Measurements from ENCODE around the gene PDE11A. TPM values are rescaled to one million over a fixed set of nuclear protein-coding genes. Genes with fewer than 3 reads are reported as not detected.

PDE11A gene
- total and polyA plus RNA-seq, 2 experiments from 2014 or later: 0.08 to 0.73 TPM

DNA sequence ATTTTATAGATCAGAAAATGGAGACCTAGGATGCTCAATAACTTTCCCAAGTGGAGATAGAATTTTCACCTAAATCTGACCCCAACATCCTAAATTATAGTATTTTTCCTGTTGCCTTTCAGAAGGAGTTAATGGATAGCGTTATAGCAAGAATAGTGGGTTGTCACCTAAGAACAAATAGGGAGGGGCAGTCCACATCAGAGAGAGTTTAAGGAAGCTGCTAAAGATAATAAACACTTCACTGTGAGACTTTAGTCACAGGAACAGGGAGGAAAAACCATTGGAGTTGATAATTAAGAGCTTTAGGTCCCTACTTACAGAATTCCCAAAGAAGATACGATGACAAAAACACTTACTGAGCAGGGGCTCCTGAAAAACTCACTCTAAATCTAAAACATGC, 229.4 kb downstream of the PDE11A start (continued):
- TF ChIP-seq, protein P1, sequence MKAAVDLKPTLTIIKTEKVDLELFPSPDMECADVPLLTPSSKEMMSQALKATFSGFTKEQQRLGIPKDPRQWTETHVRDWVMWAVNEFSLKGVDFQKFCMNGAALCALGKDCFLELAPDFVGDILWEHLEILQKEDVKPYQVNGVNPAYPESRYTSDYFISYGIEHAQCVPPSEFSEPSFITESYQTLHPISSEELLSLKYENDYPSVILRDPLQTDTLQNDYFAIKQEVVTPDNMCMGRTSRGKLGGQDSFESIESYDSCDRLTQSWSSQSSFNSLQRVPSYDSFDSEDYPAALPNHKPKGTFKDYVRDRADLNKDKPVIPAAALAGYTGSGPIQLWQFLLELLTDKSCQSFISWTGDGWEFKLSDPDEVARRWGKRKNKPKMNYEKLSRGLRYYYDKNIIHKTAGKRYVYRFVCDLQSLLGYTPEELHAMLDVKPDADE (IDR thresholded peaks at IDR 0.05): no peak
- TF ChIP-seq JUNB (IDR thresholded peaks at IDR 0.05; ENCODE audit: unreplicated experiment) (no peak), NANOG (IDR thresholded peaks at IDR 0.05; ENCODE audit: borderline replicate concordance) (no peak)

DNA sequence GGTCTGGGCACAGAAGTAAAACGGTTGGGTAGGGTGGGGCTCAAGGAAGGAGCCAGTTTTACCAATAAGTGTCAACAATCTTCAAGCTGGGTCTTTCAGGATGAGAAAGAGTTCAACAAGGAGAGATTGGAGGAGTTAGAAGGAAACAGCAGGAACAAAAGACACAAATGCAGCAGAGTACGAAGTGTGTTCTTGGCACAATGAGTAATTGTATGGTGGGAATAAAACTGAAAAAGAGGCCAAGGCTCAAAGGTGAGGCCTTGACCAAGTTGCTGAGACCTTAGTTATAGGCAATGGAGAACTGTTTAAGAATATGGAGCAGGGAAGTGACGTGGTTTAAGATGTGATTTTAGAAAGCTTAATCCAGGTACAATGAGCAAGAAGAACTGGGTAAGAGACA, 230.3 kb downstream of the PDE11A start:
- Histone ChIP-seq H3K27me3 (ENCODE audit: insufficient read depth) (no peaks in the 10 kb centered on the region), H3K9me2 (ENCODE audit: insufficient read depth) (peaks cover 8% of the 10 kb centered on the region; the same call in 1 of the 2 replicates), H3F3A (replicated peaks; ENCODE audit: low read depth) (no peaks in the 10 kb centered on the region), H4K20me1 (replicated peaks; ENCODE audit: insufficient read depth) (no peaks in the 10 kb centered on the region), H2AFZ (no peak overlapping the region), H3K4me2 (no peak overlapping the region), H3K4me1 (ENCODE audit: insufficient read depth) (no peaks in the 10 kb centered on the region), H3K4me3 (no peak overlapping the region), H3K36me3 (ENCODE audit: insufficient read depth) (no peaks in the 10 kb centered on the region), H3K27ac (ENCODE audit: low read depth) (no peak overlapping the region), H3K79me2 (replicated peaks; ENCODE audit: insufficient read depth) (no peaks in the 10 kb centered on the region)
- no peaks in the 10 kb centered on the region for H3K27me3 Mint-ChIP-seq (ENCODE audit: insufficient read depth, low read depth, poor library complexity)
- peaks cover 26% of the 10 kb centered on the region for H3K9me3 Mint-ChIP-seq
- no peaks in the 10 kb centered on the region for H3K4me1 Mint-ChIP-seq
- peaks cover 11% of the 10 kb centered on the region for H3K36me3 Mint-ChIP-seq (ENCODE audit: low read depth)
- H3K4me3 Mint-ChIP-seq: no peak overlapping the region
- no peak for ATAC-seq
- H3K27ac Mint-ChIP-seq: no peak overlapping the region
- DNase-seq (ENCODE audit: low spot score): no peak
- TF ChIP-seq REST (IDR thresholded peaks at IDR 0.05; ENCODE audit: unreplicated experiment) (no peak), CTCF (conservative IDR thresholded peaks at IDR 0.05; ENCODE audit: low read depth in 2 of 2) (no peak), JUNB (IDR thresholded peaks at IDR 0.05; ENCODE audit: unreplicated experiment) (no peak), ZNF114 (CRISPR knock-in tag; IDR thresholded peaks at IDR 0.05) (no peak), NANOG (IDR thresholded peaks at IDR 0.05; ENCODE audit: borderline replicate concordance) (no peak), EZH2phosphoT487 (IDR thresholded peaks at IDR 0.05; ENCODE audit: unreplicated experiment) (no peak), CREB1 (CRISPR knock-in tag; IDR thresholded peaks at IDR 0.05; ENCODE audit: low read depth) (no peak), ZNF462 (CRISPR knock-in tag; IDR thresholded peaks at IDR 0.05) (no peak), EZH2 (IDR thresholded peaks at IDR 0.05; ENCODE audit: low read depth, unreplicated experiment) (no peak), POLR2AphosphoS5 (IDR thresholded peaks at IDR 0.05; ENCODE audit: low read depth) (no peak), ZNF331 (CRISPR knock-in tag; IDR thresholded peaks at IDR 0.05; ENCODE audit: low read depth) (no peak)
